HG03342 (cell line): ENCODE results near the gene EPSTI1.

ENCODE experiments used
- ATAC-seq: cut with Tn5 transposase; IDR thresholded peaks from one replicate; pipeline ENCODE4 v1.9.1; 2021; ENCODE audit warnings: mild to moderate bottlenecking, moderate library complexity; ENCODE audit not compliant: unreplicated experiment

EPSTI1 gene

DNA sequence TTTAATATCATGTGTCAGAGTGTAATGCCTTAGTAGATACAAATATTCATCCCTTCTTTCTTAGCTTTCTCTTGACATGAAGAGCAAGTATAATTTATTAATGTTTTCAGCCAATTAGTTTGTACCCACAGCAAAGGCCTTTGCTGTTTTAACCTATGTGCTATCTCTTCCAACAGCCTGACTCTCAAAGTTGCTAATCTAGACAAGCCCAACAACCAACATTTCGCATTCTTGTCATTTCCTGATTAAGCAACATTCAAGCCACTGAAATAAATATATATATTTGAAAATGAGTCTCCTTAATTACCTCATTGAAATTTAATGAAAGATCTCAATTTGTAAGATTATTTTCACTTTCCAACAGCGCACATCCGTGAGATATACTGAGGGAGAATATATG is 18.5 kb downstream of the EPSTI1 start:
- no peak for ATAC-seq

DNA sequence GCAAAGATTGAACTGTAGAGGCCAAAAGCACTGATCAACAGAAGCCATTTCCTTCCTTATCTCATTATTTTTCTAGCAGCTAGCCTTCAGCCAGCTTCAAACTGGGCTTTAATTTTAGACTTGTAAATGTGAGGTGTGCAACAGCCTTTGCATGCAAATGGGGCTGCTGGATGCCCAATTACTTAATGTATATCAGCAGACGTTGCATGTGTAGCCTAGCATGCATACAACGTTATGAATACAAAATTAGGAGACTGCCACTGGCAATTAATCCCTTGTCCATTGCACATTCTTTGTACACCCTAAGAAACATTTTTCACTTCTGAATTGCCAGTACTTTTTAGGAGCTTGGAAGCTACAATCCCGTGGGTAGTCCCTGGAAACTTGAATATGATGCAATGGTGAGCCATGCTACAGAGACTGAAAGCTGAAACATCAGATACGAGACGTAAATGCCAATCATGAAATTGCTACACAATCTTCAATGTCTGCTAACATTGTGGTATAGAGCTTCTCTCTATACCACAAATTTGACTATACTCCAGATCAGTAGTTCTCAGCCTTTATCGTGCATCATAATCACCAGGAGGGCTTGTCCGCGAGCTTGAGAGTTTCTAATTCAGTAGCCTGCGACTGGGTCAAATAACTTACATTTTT is 20.2 kb downstream of the EPSTI1 start:
- no peak for ATAC-seq

DNA sequence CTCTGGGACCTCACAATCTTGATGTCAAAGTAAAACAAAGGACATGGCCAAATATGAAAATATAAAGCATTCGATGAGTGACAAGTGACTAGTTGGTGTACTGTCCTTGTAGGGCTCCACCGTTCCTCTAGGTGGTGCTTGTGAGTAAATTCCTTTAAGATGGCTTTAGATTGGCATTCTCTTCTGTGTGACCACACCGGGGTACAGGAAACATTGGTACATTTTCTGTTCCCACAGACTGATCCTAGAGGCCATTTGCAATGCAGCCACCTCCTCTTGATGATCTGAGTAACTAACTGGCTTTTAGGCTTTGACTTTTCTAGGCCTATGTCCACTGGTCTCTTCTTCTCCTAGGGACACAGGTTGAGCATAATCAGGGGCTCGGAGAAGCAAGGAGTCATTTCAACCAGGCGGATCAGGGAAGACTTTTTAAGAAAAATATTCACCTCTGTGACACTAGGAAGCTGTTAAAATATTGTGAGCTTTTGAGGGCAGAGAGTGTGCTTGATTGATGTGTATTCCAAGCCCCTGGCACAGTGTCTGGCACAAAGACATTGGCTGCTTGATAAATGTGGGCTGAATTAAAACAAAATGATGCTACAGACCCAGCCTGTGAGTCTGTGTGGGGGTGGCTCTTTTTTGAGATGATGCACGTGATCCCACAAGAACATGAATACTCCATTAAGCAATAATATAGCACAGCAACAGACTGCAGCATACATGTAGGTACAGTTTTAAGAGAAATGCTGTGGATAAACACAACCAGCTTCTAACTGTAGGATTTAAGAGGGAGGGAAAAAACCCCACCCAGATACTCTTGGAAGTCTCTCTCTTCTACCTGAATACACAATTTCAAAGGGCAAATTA is 21.0 kb downstream of the EPSTI1 start:
- ATAC-seq: peak; percentile 68

DNA sequence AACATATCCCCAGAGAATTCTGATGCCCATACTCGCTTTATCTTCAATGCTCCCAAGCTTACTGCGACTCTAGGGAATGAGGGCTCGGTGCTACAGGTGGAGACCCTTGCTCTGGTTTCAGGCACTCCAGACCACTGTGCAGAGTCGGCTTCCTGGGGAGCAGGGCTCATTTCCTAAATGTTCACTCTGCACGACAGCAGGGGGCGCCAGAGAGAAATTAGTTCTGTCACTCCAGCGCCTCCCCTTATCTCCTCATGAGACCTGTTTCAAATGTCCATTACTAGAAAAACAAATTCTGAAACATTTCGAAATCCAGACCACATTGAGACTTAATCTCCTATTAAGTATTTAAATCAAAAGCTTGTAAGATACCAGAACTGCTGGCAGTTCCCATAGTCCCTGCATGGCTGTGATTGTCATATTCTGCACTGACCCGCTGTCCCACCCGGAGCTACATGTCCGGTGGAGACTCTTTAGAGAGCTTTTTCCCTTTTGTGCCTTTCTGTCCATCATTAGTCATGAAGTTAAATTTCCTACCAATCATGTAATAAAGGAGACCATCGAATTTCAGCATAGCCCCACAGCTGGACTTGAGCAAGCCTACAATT is 22.4 kb downstream of the EPSTI1 start:
- ATAC-seq: peak; percentile 55

DNA sequence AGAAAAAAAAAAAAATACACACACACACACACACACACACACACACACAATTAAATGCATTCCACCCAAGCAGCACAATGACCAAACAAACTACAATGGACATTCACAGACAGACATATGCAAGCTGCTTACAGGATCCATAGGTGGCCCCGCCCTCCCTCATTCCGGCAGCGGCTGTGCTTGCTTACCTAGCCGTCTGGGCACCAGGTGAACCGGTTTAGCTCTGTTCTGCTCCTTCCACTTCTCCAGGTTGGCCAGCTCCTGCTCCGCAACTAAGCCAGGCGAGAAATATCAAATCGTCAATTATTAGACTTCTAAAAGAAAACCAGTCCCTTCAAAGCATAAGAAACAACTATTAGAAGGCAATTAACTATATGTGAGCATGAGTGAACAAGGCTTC is 23.1 kb downstream of the EPSTI1 start:
- ATAC-seq: no peak

DNA sequence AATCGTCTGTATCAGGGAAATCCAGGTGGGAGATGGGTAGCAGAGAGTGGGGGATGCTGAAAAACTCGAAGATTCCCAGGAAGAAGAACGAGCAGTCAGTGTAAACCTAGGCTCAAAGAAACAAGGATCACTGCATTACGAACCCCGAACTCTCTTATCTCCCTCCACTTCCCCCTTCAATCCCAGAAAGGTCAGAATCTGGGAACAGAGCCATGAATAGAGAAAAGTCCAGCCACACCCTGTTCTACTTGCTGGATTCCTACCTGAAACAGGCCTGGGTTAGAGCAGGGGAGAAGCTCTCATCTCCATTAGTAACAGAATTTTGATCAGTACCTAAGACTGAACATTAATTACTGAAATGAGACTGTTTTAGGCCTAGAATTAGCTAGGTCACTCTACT is 24.4 kb downstream of the EPSTI1 start:
- ATAC-seq: no peak

DNA sequence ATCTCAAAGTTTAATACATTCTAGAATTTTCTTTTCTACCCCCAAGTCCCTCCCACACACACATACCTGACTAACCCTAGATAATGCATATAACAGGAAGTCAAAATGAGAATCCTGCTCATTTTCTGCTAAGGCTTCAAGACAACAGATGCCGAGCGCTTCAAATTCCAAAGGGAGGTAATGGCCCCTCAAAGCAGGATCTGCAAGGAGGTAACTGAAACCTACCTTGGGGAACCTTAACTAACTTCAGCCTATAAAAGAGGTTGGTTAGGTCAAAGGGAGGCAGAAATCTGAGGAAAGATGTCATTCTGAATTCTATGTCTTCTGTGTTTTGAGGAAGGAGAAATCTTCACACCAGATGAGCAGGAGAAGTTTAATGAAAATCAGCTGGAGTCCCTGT is 26.8 kb downstream of the EPSTI1 start:
- ATAC-seq: no peak

DNA sequence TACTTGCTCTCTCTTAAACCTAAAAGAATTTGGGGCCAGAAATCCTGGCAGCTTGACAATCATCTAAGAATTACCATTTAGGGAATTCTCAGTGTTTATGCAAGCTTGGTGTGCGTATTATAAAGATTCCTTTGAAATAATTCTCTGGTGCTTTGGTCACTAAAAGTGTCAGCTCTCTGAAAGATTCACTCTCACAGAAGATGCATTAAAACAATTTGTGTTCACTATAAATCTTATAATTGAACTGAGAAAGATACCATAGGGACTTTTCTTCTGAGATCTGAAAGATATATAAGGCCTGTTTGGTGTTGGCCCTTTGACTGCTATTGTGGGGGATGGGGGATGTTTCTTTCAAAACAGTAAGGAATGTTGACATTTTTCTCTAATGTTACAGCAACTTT is 27.3 kb downstream of the EPSTI1 start:
- ATAC-seq: no peak

DNA sequence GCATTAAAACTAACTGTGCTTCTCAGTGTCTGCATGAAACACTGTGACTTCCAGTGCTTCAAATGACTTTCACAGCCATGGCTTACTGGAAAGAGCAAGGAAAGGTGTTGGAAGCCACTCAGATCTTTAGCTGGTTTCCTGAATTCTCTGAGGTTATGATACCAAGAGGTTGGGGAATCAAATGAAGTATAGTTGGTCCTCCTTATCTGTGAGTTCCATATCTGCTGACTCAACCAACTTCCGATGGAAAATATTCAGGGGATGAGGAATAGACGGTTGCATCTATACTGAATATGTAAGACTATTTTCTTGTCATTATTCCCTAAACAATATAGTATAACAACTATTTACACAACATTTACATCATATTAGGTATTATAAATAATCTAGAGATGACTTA is 32.4 kb downstream of the EPSTI1 start:
- ATAC-seq: no peak

DNA sequence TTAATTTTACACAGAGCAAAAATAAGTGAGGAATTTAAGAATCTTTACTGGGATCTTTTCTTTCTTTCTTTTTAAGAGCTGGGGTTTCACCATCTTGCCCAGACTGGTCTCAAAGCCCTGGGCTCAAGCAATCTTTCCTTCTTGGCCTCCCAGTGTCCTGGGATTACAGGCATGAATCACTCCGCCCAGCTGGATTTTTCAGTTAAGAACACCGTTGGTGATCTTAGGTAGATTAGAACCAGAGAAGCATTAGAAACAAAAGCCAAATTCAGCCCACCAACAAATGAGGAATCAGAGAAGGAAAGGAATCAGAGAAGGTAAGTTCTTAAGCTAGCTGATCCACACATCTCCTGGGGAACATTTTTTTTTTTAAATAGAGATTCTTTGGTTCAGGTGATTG is 34.2 kb downstream of the EPSTI1 start:
- ATAC-seq: no peak

DNA sequence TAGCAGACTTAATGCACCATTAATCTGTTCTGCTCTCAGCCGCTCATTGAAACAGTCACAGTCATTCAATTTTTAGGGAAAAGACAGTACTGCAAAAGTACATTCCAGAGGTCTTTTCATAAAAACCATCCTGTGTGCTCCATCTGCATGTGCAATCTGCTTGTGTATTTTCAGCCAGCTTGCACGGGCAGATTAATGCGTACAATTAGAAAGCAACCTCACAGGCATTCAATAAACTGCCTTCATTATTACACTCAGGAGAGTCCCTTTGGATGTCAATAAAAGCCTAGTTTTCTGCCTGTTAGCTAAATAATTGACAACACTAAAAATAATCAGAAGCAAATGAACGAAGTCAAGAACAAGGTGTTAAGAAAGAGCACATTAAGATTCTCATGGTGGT is 41.9 kb downstream of the EPSTI1 start:
- no peak for ATAC-seq

DNA sequence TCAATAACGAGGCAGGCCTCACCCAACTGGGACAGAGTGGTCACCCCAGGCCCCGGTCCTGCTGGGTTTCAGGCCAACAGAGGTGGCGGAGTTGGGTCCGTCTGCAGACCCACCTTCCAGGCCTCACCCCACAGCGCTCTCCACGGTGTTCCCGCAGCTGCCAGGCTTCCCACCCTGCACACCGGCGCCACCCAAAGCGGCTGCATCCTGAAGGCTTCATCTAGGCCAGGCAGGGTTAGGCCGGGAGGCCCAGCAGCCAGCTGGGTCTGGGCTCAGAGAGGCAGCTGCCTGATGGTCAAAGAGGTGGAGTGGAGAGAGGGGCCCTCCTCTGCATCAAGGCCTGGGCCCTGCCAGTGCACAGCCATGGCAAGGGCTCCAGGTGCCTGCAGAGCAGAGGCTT is 44.1 kb downstream of the EPSTI1 start:
- no peak for ATAC-seq

DNA sequence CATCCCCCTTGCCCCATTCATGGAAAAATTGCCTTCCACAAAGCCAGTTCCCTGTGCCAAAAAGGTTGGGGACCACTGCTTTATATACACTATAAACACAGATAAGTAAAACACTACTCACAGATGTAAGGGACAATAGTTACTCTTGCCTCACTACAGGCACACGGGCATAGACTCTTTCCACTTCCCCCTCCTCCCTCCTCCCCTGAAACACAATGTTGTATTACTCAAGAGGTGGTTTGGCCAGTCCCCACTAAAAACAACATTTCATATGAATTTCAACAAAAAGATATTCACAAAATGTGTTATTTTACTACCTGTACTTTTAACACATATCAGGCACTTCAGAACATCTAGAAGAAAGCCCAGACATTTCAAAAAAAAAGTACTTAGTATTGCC is 45.1 kb downstream of the EPSTI1 start:
- ATAC-seq: no peak

DNA sequence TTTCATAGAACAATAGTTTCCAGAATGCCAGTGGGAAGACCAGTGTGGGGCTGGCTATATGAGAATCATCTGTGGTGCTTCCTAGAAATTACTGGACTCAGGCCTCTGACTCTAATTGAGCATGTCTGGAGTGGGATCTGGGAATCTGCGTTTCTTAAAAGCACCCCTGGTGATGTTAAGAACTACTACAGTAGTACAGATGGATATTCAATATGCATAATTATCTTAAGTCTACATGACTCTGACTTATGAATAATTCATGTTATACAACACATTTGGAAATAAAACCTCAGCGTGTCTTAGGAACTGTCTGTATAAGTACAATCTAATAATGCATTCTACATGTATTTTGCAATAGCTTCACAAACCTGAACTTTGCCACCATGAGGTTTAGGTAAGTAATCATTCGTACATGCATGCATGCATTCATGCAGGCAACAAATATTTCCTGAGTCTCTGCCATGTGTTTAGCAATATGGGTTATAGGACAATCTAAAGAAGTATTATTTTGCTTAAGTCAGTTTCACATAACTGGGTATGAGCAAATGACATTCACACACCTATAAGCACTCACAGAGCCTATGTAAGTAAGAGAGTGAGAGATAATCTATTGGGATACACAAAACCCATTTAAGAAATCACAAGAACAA is 62.0 kb downstream of the EPSTI1 start:
- ATAC-seq: no peak

DNA sequence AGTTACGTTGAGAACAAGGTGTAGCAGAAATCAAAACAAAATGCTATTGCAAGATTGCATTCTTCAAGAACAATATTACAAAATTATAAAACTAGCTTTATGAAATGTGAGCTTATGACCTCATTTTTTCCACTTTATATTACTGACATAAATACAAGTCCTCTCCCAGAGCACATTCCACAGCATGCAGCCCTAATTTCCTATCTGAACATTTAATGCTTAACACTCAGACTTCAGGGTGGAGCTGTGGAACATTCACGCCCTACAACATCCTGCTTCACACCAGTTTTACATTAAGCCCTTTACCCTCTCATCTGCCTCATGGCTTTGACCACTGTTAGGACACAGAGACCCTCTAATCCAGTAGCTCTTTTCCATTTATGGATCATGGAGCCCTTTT is 65.5 kb downstream of the EPSTI1 start:
- no peak for ATAC-seq

DNA sequence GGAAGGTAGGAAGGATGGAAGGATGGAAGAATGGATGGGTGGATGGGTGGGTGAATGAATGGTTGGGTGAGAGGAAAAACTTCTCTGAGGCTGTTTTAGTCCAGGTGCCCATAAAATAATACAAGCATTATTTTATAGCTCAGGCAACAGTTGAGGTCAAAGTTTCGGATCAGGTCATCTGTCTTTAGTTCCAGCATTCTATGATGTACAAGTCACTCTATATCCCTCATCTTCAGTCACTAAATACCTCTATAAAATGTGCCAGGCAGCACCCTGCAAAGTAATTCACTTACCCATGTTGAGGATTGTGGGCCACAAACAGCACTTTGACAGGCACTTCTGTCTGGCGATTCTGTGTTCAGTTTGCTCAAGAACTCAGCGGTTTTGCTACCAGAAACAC is 66.0 kb downstream of the EPSTI1 start:
- ATAC-seq: no peak

DNA sequence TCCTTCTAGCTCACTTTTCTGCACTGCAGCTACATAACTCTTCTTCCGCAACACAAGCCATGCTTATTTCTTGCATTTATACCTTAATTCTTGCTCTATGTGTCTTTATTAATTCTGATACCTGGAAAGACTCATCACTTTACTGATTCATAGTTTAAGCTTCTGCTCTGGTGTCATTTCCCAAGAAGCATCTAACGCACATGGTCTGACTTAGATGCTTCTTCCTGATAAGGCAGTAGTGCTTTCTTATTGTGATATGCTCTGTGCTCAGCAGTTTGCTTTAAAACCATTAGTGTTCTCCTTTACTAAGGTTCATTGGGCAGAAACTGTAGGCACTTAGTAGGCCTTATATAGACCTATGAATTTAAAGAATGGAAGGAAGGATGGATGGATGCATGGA is 66.4 kb downstream of the EPSTI1 start:
- no peak for ATAC-seq

DNA sequence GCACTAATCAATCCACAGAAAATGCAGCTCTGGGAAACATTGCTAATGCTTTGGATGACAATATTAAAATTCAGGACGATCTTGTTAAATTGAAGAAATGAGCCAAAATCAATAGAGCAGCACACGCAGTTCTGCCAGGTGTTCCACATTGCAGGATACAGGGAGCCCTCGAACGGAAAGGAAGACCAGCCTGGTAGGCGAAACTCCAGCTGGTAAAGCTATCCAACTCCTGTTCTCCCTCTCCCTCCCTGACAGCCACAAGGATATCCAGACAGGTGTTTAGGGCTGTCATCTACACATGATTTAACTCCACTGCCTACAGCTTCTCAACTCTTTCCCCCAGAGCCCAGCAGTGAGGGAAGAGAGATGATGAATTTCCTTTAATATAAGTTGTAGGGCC is 67.7 kb downstream of the EPSTI1 start:
- no peak for ATAC-seq

DNA sequence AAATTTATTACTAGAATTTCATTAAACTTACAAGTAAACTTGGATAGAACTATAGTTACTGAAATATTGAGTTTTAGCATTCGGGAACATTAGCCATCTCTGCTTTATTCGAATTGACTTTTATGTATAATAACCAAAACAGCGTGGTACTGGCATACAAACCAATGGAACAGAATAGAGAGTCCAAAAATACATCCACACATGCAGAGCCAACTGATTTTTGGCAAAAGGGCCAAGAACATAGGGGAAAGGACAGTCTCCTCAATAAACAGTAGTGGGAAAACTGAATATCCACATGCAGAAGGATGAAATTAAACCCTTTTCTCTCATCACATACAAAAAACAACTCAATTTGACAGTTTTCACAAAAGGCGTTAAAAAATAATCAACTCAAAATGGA is 84.3 kb downstream of the EPSTI1 start:
- no peak for ATAC-seq

DNA sequence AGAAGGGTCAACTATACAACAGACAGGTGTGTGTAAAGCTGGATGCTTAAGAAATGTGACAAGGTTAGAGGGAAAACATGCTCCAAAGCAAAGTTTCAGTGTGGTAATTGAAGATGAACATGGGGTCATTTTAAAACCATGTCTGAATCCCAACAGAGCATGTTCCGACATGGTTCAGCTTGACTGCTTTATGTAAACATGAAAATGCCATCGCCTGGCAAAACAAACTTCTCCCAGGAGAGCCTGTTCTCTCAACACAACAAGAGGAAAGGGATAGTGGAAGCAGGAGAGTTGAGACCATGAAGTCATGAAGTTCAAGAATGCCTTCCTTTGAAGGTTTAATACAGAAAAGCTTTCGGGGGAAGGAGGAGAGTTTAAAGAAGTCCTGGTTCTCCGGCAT is 85.8 kb downstream of the EPSTI1 start:
- ATAC-seq: no peak

DNA sequence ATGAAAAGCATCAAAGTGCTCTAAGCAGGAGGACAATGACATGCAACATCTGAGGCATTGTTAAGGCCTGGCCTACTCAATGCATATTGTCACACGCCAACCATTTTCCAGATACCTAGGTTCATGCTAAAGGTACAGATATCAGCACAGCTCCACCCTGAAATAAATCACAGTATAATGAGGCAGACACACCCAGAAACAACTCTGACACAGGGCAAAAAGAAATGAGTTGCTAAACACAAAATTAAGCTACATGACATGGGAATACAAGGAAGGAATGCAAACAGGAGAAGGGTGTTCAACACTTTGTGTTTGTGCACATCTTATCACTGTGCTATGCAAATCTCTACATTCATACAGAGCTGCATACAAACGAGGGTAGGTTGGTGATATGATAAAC is 86.5 kb downstream of the EPSTI1 start:
- no peak for ATAC-seq

DNA sequence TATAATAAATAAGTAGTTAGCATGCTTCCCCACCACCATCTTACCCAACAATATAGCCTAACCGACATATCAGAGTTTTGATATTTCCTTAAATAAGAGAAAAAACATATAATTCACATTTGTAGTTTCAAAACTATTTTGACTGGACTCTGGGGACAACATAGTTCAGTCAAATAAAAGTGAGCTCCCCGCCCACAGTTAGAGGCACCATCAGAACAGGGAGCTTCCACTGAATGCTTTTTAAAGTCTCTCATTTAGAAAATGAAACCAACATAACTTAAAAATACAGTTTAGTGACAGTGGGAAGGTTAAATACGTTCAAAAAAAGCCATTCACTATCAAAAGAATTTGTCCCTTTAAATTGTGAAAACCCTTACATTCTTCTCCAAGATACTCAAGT is 92.8 kb downstream of the EPSTI1 start:
- ATAC-seq: no peak
